GM18520 (cell line): Measurements from ENCODE around the gene FABP7.

ENCODE experiments used
- ATAC-seq: cut with Tn5 transposase; IDR thresholded peaks from one replicate; pipeline ENCODE4 v1.9.1; 2021; ENCODE audit not compliant: unreplicated experiment

FABP7 gene

DNA sequence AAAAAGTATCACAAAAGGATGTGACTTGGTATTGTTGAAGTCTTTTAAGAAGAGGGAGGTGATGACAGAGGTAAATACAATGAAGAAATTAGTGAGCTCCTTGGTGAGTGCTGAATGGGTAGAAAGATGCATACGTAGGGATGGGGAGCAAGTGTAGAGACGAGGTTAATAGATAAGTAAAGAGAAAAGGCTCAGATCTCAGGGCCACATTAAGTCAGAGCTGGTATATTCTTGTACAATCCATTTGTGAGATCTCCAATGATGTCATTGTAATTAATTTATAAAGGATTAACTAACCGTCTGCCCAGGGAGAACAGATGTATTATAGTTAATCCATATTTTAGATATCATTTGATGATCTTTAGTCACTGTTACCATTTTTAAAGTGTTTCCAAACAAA lies 52.9 kb downstream of the FABP7 start:
- ATAC-seq = no peak

DNA sequence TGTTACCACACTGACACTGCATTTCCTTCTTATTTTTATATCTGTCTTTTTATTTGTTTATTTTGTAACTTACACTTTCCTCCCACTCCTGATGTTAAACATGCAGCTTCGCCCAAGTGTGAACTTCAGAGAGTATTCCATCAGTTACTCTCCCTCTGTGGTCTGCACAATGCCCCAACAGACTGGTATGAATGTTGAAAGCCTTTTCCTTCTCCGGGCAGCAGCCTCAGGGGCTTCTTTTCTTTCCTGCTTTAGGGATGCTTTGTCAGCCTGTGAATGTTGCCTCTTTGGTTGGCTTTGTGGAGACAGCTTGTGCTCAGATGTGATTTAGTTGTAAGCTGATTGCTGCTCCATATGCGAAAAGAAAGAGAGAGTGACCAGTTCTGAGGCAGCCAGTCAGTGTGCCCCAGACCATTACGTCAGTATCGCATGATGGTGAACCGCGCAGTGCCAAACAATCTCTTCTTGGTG lies 53.5 kb downstream of the FABP7 start:
- ATAC-seq = no peak
